ENCODE results near the gene NSD2. TPM values are rescaled to one million over a fixed set of nuclear protein-coding genes. Genes with fewer than 3 reads are reported as not detected.

Gene NSD2
- total and polyA plus RNA-seq, 4 donors = 5.1 to 71.5 (median 11.6) TPM

DNA sequence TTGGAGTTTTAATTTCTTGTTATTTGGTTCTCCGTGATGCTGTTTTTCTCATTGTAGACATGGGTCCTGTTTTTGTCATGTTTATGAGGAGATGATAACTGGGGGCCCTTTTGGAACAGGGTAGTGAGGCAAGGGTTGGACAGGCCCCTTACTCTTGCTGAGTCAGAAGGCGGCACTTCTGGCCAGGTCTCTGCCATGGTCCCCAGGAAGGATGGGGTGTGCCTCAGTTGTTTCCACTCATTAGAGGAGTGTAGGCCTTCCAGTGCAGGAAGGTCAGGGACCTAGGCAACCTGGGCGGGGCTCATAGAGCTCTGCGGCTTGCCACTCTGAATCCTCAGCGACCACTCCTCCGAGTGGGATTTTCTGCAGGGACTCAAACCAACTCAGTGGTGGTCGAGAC is 69.4 kb downstream of the NSD2 start:
- peaks cover 7 to 14% (median 10%) of the 10 kb centered on the region in 4 donors for H3K36me3 ChIP-seq (ENCODE audit: control insufficient read depth in 4 of 4, insufficient read depth in 3 of 4, low read depth in 1 of 4, low read length in 3 of 4)

More for the DNA sequence above, 69.4 kb downstream of the NSD2 start:
- 96% methylated on average over 7 of the region's 7 CpGs for WGBS
- Histone ChIP-seq H3K9me3 (ENCODE audit: control insufficient read depth in 4 of 4, low read length in 3 of 4) (no peaks in the 10 kb centered on the region), H3K27me3 (ENCODE audit: control insufficient read depth in 4 of 4, insufficient read depth in 4 of 4, low read length in 3 of 4) (no peaks in the 10 kb centered on the region), H3K4me3 (ENCODE audit: low read depth in 1 of 3, low read length in 3 of 3) (no peak overlapping the region), H3K9ac (ENCODE audit: low read depth in 1 of 2, low read length in 2 of 2) (no peak overlapping the region), H3K4me1 (ENCODE audit: control insufficient read depth in 4 of 4, insufficient read depth in 4 of 4, low read length in 3 of 4) (no peaks in the 10 kb centered on the region), H3K27ac (ENCODE audit: low read depth in 1 of 2, low read length in 2 of 2) (no peak overlapping the region)
- no peak for DNase-seq (ENCODE audit: low spot score)
- TF ChIP-seq CTCF (IDR thresholded peaks at IDR 0.05; ENCODE audit: low read depth, low read length, missing input control) = no peak
- no peak for TF ChIP-seq SP1 (IDR thresholded peaks at IDR 0.05)
- TF ChIP-seq RAD21 (IDR thresholded peaks at IDR 0.05) = no peak
- TF ChIP-seq RXRA (IDR thresholded peaks at IDR 0.05) = no peak
- no peak for TF ChIP-seq HNF4A (conservative IDR thresholded peaks at IDR 0.05)
- no peak for TF ChIP-seq ATF3 (IDR thresholded peaks at IDR 0.05)
- TF ChIP-seq TAF1 (conservative IDR thresholded peaks at IDR 0.05) = no peak
- no peak for TF ChIP-seq ZBTB33 (IDR thresholded peaks at IDR 0.05)
- no peak for TF ChIP-seq HNF4G (IDR thresholded peaks at IDR 0.05)
- no peak for TF ChIP-seq YY1 (IDR thresholded peaks at IDR 0.05)
- TF ChIP-seq, protein P1, sequence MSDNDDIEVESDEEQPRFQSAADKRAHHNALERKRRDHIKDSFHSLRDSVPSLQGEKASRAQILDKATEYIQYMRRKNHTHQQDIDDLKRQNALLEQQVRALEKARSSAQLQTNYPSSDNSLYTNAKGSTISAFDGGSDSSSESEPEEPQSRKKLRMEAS (IDR thresholded peaks at IDR 0.05) = no peak
- no peak for TF ChIP-seq JUND (IDR thresholded peaks at IDR 0.05)
- no peak for TF ChIP-seq EGR1 (IDR thresholded peaks at IDR 0.05; ENCODE audit: low read depth in 2 of 2)
- no peak for TF ChIP-seq REST (IDR thresholded peaks at IDR 0.05)
- no peak for TF ChIP-seq NR2F2 (IDR thresholded peaks at IDR 0.05)
- no peak for TF ChIP-seq FOXA2 (IDR thresholded peaks at IDR 0.05)
- TF ChIP-seq FOXA1 (IDR thresholded peaks at IDR 0.05) = no peak
- TF ChIP-seq GABPA (IDR thresholded peaks at IDR 0.05 in 1 of 2, conservative IDR thresholded peaks at IDR 0.05 in 1 of 2) = no peak

All from liver (tissue), 9 donors.